ENCODE data around the gene RASD2. TPM values are rescaled to one million over a fixed set of nuclear protein-coding genes. Genes with fewer than 3 reads are reported as not detected.
A peak's percentile ranks its signal among the peaks of the same experiment; 100 is the strongest.

The RASD2 gene
- total RNA-seq, 6 experiments from 2014 or later = not detected

DNA sequence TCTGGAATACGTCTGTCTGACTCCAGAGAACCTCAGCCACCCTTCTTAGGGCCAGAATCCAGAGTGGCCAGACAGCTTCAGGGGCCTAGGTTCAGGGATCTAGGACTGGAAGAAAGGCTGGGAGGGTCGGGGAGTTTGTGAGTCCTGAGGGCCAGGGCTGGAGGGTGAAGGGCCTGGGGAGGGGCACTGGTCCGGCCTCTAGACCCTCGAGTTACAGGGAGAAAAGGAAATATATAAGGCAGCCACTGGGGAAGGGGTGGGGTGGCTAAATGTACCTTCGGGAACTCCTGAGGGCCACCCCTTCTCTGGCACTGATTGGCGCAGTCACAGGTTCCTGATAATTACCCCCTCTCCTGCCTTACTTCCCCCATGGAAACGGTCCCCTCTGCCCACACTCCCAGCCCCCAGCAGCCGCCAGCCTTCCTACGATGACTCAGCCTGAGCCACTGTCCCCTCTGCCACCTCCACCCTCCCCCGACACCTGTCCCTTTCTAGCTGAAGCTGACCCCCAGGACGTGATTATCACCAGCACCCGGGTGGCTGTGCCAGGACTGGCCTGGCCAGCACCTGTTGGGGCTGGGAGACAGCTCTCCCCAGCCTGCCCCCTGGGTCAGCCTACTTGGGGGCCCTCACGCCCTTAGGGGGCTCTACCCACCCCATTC is 50.1 kb downstream of the RASD2 start:
- TF ChIP-seq CTCF (IDR thresholded peaks at IDR 0.05) = no peak
- peaks cover 26% of the 10 kb centered on the region for H3K4me1 Mint-ChIP-seq (ENCODE audit: low read depth)
- no peaks in the 10 kb centered on the region for H3K9me3 Mint-ChIP-seq
- DNase-seq = no peak
- no peaks in the 10 kb centered on the region for H3K36me3 Mint-ChIP-seq (ENCODE audit: low read depth)
- H3K4me3 Mint-ChIP-seq = no peak overlapping the region
- H3K27me3 Mint-ChIP-seq (ENCODE audit: insufficient read depth) = peaks cover 10% of the 10 kb centered on the region
- H3K27ac Mint-ChIP-seq = no peak overlapping the region

GRCh38 chr22:35591714-35592417 is 51.2 kb downstream of the RASD2 start:
- Mint-ChIP-seq H3K27ac (no peak overlapping the region), H3K4me1 (ENCODE audit: low read depth) (peaks cover 26% of the 10 kb centered on the region), H3K36me3 (ENCODE audit: low read depth) (no peaks in the 10 kb centered on the region), H3K4me3 (no peak overlapping the region), H3K9me3 (no peaks in the 10 kb centered on the region), H3K27me3 (ENCODE audit: insufficient read depth) (peaks cover 10% of the 10 kb centered on the region)
- no peak for TF ChIP-seq CTCF (IDR thresholded peaks at IDR 0.05)
- no peak for DNase-seq

- H3K36me3 Mint-ChIP-seq (ENCODE audit: low read depth) = no peaks in the 10 kb centered on the region
- peaks cover 26% of the 10 kb centered on the region for H3K4me1 Mint-ChIP-seq (ENCODE audit: low read depth)
- no peaks in the 10 kb centered on the region for H3K9me3 Mint-ChIP-seq
- no peak overlapping the region for H3K4me3 Mint-ChIP-seq
- TF ChIP-seq CTCF (IDR thresholded peaks at IDR 0.05) = no peak
- peak overlapping the region; percentile 0; the same call in 1 of the 2 replicates for H3K27ac Mint-ChIP-seq
- no peak for DNase-seq
- H3K27me3 Mint-ChIP-seq (ENCODE audit: insufficient read depth) = peaks cover 10% of the 10 kb centered on the region
Observed at GRCh38 chr22:35592418-35592967, 51.9 kb downstream of the RASD2 start.

DNA sequence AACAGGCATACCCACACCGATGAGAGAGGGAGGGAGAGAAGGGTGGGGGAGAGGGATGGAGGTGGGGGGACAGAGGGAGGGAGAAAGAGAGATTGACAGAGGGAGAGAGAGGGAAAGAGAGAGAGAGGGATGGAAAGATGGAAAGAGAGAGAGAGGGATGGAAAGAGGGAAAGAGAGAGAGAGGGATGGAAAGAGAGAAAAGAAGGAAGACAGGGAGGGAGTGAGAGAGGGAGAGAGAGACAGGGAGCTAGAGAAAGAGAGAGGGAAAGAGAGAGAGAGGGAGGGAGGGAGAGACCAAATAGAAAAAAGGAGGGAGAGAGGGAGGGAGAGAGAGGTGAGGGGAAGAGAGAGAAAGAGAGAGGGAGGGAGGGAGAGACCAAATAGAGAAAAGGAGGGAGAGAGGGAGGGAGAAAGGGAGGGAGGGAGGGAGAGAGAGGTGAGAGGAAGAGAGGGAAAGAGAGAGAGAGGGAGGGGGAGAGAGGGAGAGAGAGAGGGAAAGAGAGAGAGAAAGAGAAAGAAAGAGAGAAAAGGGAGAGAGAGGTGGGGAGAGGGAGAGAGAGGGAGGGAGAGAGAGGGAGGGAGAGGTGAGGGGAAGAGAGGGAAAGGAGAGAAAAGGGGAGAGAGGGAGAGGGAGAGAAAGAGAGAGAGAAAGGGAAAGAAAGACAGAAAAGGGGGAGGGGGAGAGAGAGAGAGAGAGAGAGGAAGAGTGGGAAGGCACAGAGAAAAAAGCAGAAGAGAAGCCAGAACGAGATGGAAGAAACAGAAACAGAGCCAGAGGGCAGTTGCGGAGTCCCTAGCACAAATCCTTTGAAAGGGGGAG is 52.6 kb downstream of the RASD2 start:
- DNase-seq = no peak
- TF ChIP-seq CTCF (IDR thresholded peaks at IDR 0.05) = no peak
- Mint-ChIP-seq H3K27ac (no peak overlapping the region), H3K36me3 (ENCODE audit: low read depth) (no peaks in the 10 kb centered on the region), H3K4me3 (no peak overlapping the region), H3K4me1 (ENCODE audit: low read depth) (peaks cover 25% of the 10 kb centered on the region), H3K27me3 (ENCODE audit: insufficient read depth) (peaks cover 16% of the 10 kb centered on the region), H3K9me3 (no peaks in the 10 kb centered on the region)

GRCh38 chr22:35593891-35594470 is 53.4 kb downstream of the RASD2 start:
- no peak overlapping the region for H3K4me3 Mint-ChIP-seq
- H3K4me1 Mint-ChIP-seq (ENCODE audit: low read depth) = peaks cover 18% of the 10 kb centered on the region
- H3K27ac Mint-ChIP-seq = no peak overlapping the region
- peaks cover 11% of the 10 kb centered on the region for H3K27me3 Mint-ChIP-seq (ENCODE audit: insufficient read depth)
- no peaks in the 10 kb centered on the region for H3K36me3 Mint-ChIP-seq (ENCODE audit: low read depth)
- no peaks in the 10 kb centered on the region for H3K9me3 Mint-ChIP-seq
- DNase-seq = no peak
- TF ChIP-seq CTCF (IDR thresholded peaks at IDR 0.05) = no peak
